Thyroid gland (tissue), 4 donors: ENCODE results near the gene FOXS1. TPM values are rescaled to one million over a fixed set of nuclear protein-coding genes. Genes with fewer than 3 reads are reported as not detected.
A peak's percentile ranks its signal among the peaks of the same experiment; 100 is the strongest.

Source experiments
- DNase-seq, 2 donors: peaks; one replicate each; pipeline ENCODE4 v3.0.0-alpha.2; 2019
- H3K27ac ChIP-seq, 3 donors: fragments of 200-600 bp; sonication (generic); 1 replicate in 2 of 3; 2 replicates in 1 of 3; pipeline ENCODE4 v1.5.1; 2016 to 2019; ENCODE audit warnings: mild to moderate bottlenecking in 1 of 3, moderate library complexity in 1 of 3
- H3K27me3 ChIP-seq: fragments of 200-600 bp; sonication (generic); one replicate; pipeline ENCODE4 v1.5.1; 2019
- H3K36me3 ChIP-seq, 2 donors: fragments of 200-600 bp; sonication (generic); one replicate each; pipeline ENCODE4 v1.5.1; 2016 to 2019
- H3K4me1 ChIP-seq, 2 donors: fragments of 200-600 bp; sonication (generic); one replicate each; pipeline ENCODE4 v1.5.1; 2017 to 2019
- H3K4me3 ChIP-seq, 3 donors: fragments of 200-600 bp; sonication (generic); replicated peaks in 1 of 3; 1 replicate in 2 of 3; 2 replicates in 1 of 3; pipeline ENCODE4 v1.5.1; 2016; ENCODE audit warnings: mild to moderate bottlenecking in 1 of 3
- H3K9me3 ChIP-seq: fragments of 200-600 bp; sonication (generic); one replicate; pipeline ENCODE4 v1.5.1; 2017
- CTCF ChIP-seq, 6 experiments: fragments of 200-600 bp in 3 of 6; fragments of 450-650 bp in 3 of 6; sonication (generic) in 3 of 6; IDR thresholded peaks; one replicate each; pipeline ENCODE4 v1.5.1; 2016 to 2019; ENCODE audit warnings: antibody characterized with exemption in 6 of 6, mild to moderate bottlenecking in 2 of 6, inconsistent platforms in 1 of 6, moderate library complexity in 1 of 6
- POLR2A ChIP-seq, 2 donors: fragments of 450-650 bp; IDR thresholded peaks; one replicate each; pipeline ENCODE4 v1.6.1; 2017; ENCODE audit warnings: antibody characterized with exemption in 2 of 2, mild to moderate bottlenecking in 2 of 2, moderate library complexity in 1 of 2
- WGBS, 2 donors: methylation state at CpG; one replicate each; pipeline ENCODE4 v1.1.5; 2017; 5-methylcytosine and 5-hydroxymethylcytosine counted together
- intact Hi-C: fragments of 100-400 bp; cut with DNase I; formaldehyde crosslinking; loops from one replicate; pipeline ENCODE4 v1.15.1; 2023
- total RNA-seq, 4 donors: library from RNA; depleted of rRNA; stranded (reverse); fragments of >200 nt; gene quantifications; one replicate each; pipeline ENCODE4 v1.2.3, GENCODE V29; 2016

The FOXS1 gene
- total RNA-seq, 4 donors from 2014 or later: 0.44 to 1.0 TPM; not detected in 2

GRCh38 chr20:31843881-31844280 lies 1.5 kb downstream of the FOXS1 start:
- H3K9me3 ChIP-seq: no peaks in the 10 kb centered on the region
- TF ChIP-seq POLR2A (IDR thresholded peaks at IDR 0.05) (no peak), CTCF (IDR thresholded peaks at IDR 0.05) (no peak)
- no peak for DNase-seq
- intact Hi-C loops: no loop called here
- H3K27me3 ChIP-seq: no peaks in the 10 kb centered on the region
- H3K27ac ChIP-seq: peak overlapping the region in 1 of 3 donors; percentile 24
- H3K36me3 ChIP-seq: no peaks in the 10 kb centered on the region
- H3K4me3 ChIP-seq: no peak overlapping the region
- H3K4me1 ChIP-seq: peaks cover 0 to 10% of the 10 kb centered on the region in 2 donors
- 64 to 75% methylated on average over 4 to 5 of the region's 5 CpGs for WGBS, 2 donors

- Histone ChIP-seq H3K4me1 (peaks cover 0 to 15% of the 10 kb centered on the region in 2 donors), H3K36me3 (no peaks in the 10 kb centered on the region), H3K4me3 (no peak overlapping the region), H3K27ac (peak overlapping the region in 2 of 3 donors; percentile 30 to 38), H3K9me3 (no peaks in the 10 kb centered on the region), H3K27me3 (no peaks in the 10 kb centered on the region)
- intact Hi-C loops: no loop called here
- WGBS, 2 donors: 73% methylated on average over 6 of the region's 6 CpGs
- no peak for DNase-seq
- TF ChIP-seq POLR2A (IDR thresholded peaks at IDR 0.05): no peak
- no peak for TF ChIP-seq CTCF (IDR thresholded peaks at IDR 0.05)
Observed at GRCh38 chr20:31843288-31843687, 2.1 kb downstream of the FOXS1 start.

- Histone ChIP-seq H3K27ac (peak overlapping the region in 2 of 3 donors; percentile 30 to 38), H3K4me1 (peaks cover 0 to 19% of the 10 kb centered on the region in 2 donors), H3K36me3 (no peaks in the 10 kb centered on the region), H3K27me3 (no peaks in the 10 kb centered on the region), H3K4me3 (no peak overlapping the region), H3K9me3 (no peaks in the 10 kb centered on the region)
- TF ChIP-seq CTCF (IDR thresholded peaks at IDR 0.05) (no peak), POLR2A (IDR thresholded peaks at IDR 0.05) (no peak)
- intact Hi-C loops: no loop called here
- no peak for DNase-seq
- WGBS, 2 donors: 63 to 65% methylated on average over 7 to 12 of the region's 12 CpGs
Observed at GRCh38 chr20:31842471-31843157, 2.8 kb downstream of the FOXS1 start.

- 39 to 69% methylated on average over 4 to 8 of the region's 8 CpGs for whole genome bisulfite sequencing, 2 donors
- H3K9me3 ChIP-seq: no peaks in the 10 kb centered on the region
- peak overlapping the region in 1 of 3 donors; percentile 38 for H3K27ac ChIP-seq
- H3K4me3 ChIP-seq: no peak overlapping the region
- no peaks in the 10 kb centered on the region for H3K36me3 ChIP-seq
- H3K4me1 ChIP-seq: peaks cover 0 to 24% of the 10 kb centered on the region in 2 donors
- no peaks in the 10 kb centered on the region for H3K27me3 ChIP-seq
- intact Hi-C loops: no loop called here
- no peak for DNase-seq
- TF ChIP-seq POLR2A (IDR thresholded peaks at IDR 0.05): no peak
- no peak for TF ChIP-seq CTCF (IDR thresholded peaks at IDR 0.05)
Observed at GRCh38 chr20:31841928-31842327, 3.5 kb downstream of the FOXS1 start.
